HL-60/S4 (cell line): ENCODE results near the gene POLR1H.

Source experiments
- in situ Hi-C: fragments of 300-500 bp; cut with MboI; formaldehyde crosslinking; loops from 2 replicates; pipeline ENCODE4 v1.14.3; 2022; ENCODE audit warnings: low sequenced_read_pairs

The POLR1H gene

GRCh38 chr6:30060606-30061091, 416 bp upstream of the POLR1H start:
- in situ Hi-C loops: no loop called here

GRCh38 chr6:30061858-30062458, 893 bp downstream of the POLR1H start:
- in situ Hi-C loops: no loop called here

- in situ Hi-C loops: no loop called here
Measured at GRCh38 chr6:30062471-30063178, 1.6 kb downstream of the POLR1H start.

GRCh38 chr6:30063315-30063714, 2.2 kb downstream of the POLR1H start:
- in situ Hi-C loops: no loop called here

GRCh38 chr6:30066082-30066481, 5.0 kb downstream of the POLR1H start:
- in situ Hi-C loops: no loop called here

- in situ Hi-C loops: no loop called here
Measured at GRCh38 chr6:30066577-30067459, 5.8 kb downstream of the POLR1H start, which contains the start of gene PPP1R11. Gene PPP1R11, plus strand, starts transcription at chr6:30067198. Its CDS starts 213 bp downstream, at chr6:30067411.

GRCh38 chr6:30067460-30068139, 6.5 kb downstream of the POLR1H start:
- in situ Hi-C loops: no loop called here

GRCh38 chr6:30071081-30071818, 10.2 kb downstream of the POLR1H start:
- in situ Hi-C loops: no loop called here

- in situ Hi-C loops: no loop called here
Measured at GRCh38 chr6:30071858-30072257, 10.8 kb downstream of the POLR1H start.

GRCh38 chr6:30073489-30074235, 12.6 kb downstream of the POLR1H start:
- in situ Hi-C loops: no loop called here

GRCh38 chr6:30074331-30075093, 13.4 kb downstream of the POLR1H start:
- in situ Hi-C loops: no loop called here

GRCh38 chr6:30075094-30075789, 14.2 kb downstream of the POLR1H start, which contains the start of gene RNF39:
Gene RNF39, minus strand, starts transcription at chr6:30075769. Its CDS starts 184 bp downstream, at chr6:30075585.
- in situ Hi-C loops: no loop called here

GRCh38 chr6:30075790-30076732, 15.0 kb downstream of the POLR1H start:
- in situ Hi-C loops: no loop called here

- in situ Hi-C loops: no loop called here
Measured at GRCh38 chr6:30077218-30077617, 16.2 kb downstream of the POLR1H start.

GRCh38 chr6:30087876-30088275, 26.8 kb downstream of the POLR1H start:
- in situ Hi-C loops: no loop called here

GRCh38 chr6:30091577-30092381, 30.7 kb downstream of the POLR1H start:
- in situ Hi-C loops: no loop called here
